ENCODE data around the gene SCD.

DNA sequence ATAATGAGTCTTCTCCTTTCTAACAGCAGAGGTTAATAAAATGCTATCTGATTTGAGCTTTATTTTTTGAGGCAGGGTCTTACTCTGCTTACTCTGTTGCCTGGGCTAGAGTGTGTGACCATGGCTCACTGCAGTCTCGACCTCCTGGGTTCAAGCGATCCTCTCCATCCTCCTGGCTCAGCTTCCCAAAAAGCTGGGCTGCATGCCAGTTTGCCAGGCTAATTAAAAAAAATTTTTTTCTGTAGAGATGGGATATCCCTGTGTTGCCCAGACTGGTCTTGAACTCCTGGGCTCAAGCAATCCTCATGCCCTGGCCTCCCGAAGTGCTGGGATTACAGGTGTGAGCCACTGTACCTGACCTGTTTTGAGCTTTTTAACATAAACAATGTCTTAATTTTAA is 56.7 kb downstream of the SCD start:
- TF ChIP-seq, protein P1, sequence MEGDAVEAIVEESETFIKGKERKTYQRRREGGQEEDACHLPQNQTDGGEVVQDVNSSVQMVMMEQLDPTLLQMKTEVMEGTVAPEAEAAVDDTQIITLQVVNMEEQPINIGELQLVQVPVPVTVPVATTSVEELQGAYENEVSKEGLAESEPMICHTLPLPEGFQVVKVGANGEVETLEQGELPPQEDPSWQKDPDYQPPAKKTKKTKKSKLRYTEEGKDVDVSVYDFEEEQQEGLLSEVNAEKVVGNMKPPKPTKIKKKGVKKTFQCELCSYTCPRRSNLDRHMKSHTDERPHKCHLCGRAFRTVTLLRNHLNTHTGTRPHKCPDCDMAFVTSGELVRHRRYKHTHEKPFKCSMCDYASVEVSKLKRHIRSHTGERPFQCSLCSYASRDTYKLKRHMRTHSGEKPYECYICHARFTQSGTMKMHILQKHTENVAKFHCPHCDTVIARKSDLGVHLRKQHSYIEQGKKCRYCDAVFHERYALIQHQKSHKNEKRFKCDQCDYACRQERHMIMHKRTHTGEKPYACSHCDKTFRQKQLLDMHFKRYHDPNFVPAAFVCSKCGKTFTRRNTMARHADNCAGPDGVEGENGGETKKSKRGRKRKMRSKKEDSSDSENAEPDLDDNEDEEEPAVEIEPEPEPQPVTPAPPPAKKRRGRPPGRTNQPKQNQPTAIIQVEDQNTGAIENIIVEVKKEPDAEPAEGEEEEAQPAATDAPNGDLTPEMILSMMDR (IDR thresholded peaks at IDR 0.05): no peak
- TF ChIP-seq POLR2AphosphoS5 (IDR thresholded peaks at IDR 0.05): no peak
